ENCODE measurements around the gene FBXL22.

The FBXL22 gene

GRCh38 chr15:63597038-63597790 is at the start of gene FBXL22:
Gene FBXL22, plus strand, starts transcription at chr15:63597387. Its CDS starts 6 bp downstream, at chr15:63597393.
- Histone ChIP-seq H3K36me3 (ENCODE audit: control insufficient read depth, insufficient read depth, low read length, severe bottlenecking) (peaks cover 21% of the 10 kb centered on the region), H3K4me3 (ENCODE audit: low read length) (peak within 1 kb of the TSS; percentile 3), H3K4me1 (ENCODE audit: control insufficient read depth, insufficient read depth, low read length) (peaks cover 34% of the 10 kb centered on the region), H3K9me3 (ENCODE audit: control insufficient read depth, low read length) (no peaks in the 10 kb centered on the region), H3K27me3 (replicated peaks; ENCODE audit: control insufficient read depth, insufficient read depth, low read length) (no peaks in the 10 kb centered on the region), H3K9ac (ENCODE audit: low read length) (peak within 1 kb of the TSS; percentile 64)
- DNase-seq (ENCODE audit: low read depth) = no peak

GRCh38 chr15:63551400-63551799 is 45.8 kb upstream of the FBXL22 start:
- peak; percentile 76 for DNase-seq (ENCODE audit: low read depth)
- Histone ChIP-seq H3K9ac (ENCODE audit: low read length) (no peak overlapping the region), H3K4me3 (ENCODE audit: low read length) (no peak overlapping the region), H3K4me1 (ENCODE audit: control insufficient read depth, insufficient read depth, low read length) (peaks cover 35% of the 10 kb centered on the region), H3K27me3 (replicated peaks; ENCODE audit: control insufficient read depth, insufficient read depth, low read length) (no peaks in the 10 kb centered on the region), H3K9me3 (ENCODE audit: control insufficient read depth, low read length) (no peaks in the 10 kb centered on the region), H3K36me3 (ENCODE audit: control insufficient read depth, insufficient read depth, low read length, severe bottlenecking) (peaks cover 11% of the 10 kb centered on the region)

- H3K4me1 ChIP-seq (ENCODE audit: control insufficient read depth, insufficient read depth, low read length) = peaks cover 35% of the 10 kb centered on the region
- H3K4me3 ChIP-seq (ENCODE audit: low read length) = peak overlapping the region; percentile 68
- peak; percentile 85 for DNase-seq (ENCODE audit: low read depth)
- peak overlapping the region; percentile 74 for H3K9ac ChIP-seq (ENCODE audit: low read length)
- H3K36me3 ChIP-seq (ENCODE audit: control insufficient read depth, insufficient read depth, low read length, severe bottlenecking) = peaks cover 28% of the 10 kb centered on the region
- H3K9me3 ChIP-seq (ENCODE audit: control insufficient read depth, low read length) = no peaks in the 10 kb centered on the region
- H3K27me3 ChIP-seq (replicated peaks; ENCODE audit: control insufficient read depth, insufficient read depth, low read length) = no peaks in the 10 kb centered on the region
Measured at GRCh38 chr15:63553388-63553791, 43.8 kb upstream of the FBXL22 start.

- Histone ChIP-seq H3K36me3 (ENCODE audit: control insufficient read depth, insufficient read depth, low read length, severe bottlenecking) (peaks cover 32% of the 10 kb centered on the region), H3K9me3 (ENCODE audit: control insufficient read depth, low read length) (no peaks in the 10 kb centered on the region), H3K9ac (ENCODE audit: low read length) (no peak overlapping the region), H3K27me3 (replicated peaks; ENCODE audit: control insufficient read depth, insufficient read depth, low read length) (no peaks in the 10 kb centered on the region), H3K4me3 (ENCODE audit: low read length) (no peak overlapping the region), H3K4me1 (ENCODE audit: control insufficient read depth, insufficient read depth, low read length) (peaks cover 35% of the 10 kb centered on the region)
- no peak for DNase-seq (ENCODE audit: low read depth)
Measured at GRCh38 chr15:63554337-63554927, 42.8 kb upstream of the FBXL22 start.

- Histone ChIP-seq H3K27me3 (replicated peaks; ENCODE audit: control insufficient read depth, insufficient read depth, low read length) (no peaks in the 10 kb centered on the region), H3K9me3 (ENCODE audit: control insufficient read depth, low read length) (no peaks in the 10 kb centered on the region), H3K4me3 (ENCODE audit: low read length) (no peak overlapping the region), H3K4me1 (ENCODE audit: control insufficient read depth, insufficient read depth, low read length) (peaks cover 35% of the 10 kb centered on the region), H3K9ac (ENCODE audit: low read length) (no peak overlapping the region), H3K36me3 (ENCODE audit: control insufficient read depth, insufficient read depth, low read length, severe bottlenecking) (peaks cover 41% of the 10 kb centered on the region)
- no peak for DNase-seq (ENCODE audit: low read depth)
Measured at GRCh38 chr15:63555507-63555906, 41.7 kb upstream of the FBXL22 start.

GRCh38 chr15:63556246-63556645 is 40.9 kb upstream of the FBXL22 start:
- Histone ChIP-seq H3K36me3 (ENCODE audit: control insufficient read depth, insufficient read depth, low read length, severe bottlenecking) (peaks cover 48% of the 10 kb centered on the region), H3K27me3 (replicated peaks; ENCODE audit: control insufficient read depth, insufficient read depth, low read length) (no peaks in the 10 kb centered on the region), H3K9ac (ENCODE audit: low read length) (no peak overlapping the region), H3K4me1 (ENCODE audit: control insufficient read depth, insufficient read depth, low read length) (peaks cover 40% of the 10 kb centered on the region), H3K9me3 (ENCODE audit: control insufficient read depth, low read length) (no peaks in the 10 kb centered on the region), H3K4me3 (ENCODE audit: low read length) (no peak overlapping the region)
- DNase-seq (ENCODE audit: low read depth) = no peak

GRCh38 chr15:63556736-63557135 is 40.5 kb upstream of the FBXL22 start:
- Histone ChIP-seq H3K4me1 (ENCODE audit: control insufficient read depth, insufficient read depth, low read length) (peaks cover 35% of the 10 kb centered on the region), H3K4me3 (ENCODE audit: low read length) (no peak overlapping the region), H3K9ac (ENCODE audit: low read length) (no peak overlapping the region), H3K27me3 (replicated peaks; ENCODE audit: control insufficient read depth, insufficient read depth, low read length) (no peaks in the 10 kb centered on the region), H3K9me3 (ENCODE audit: control insufficient read depth, low read length) (no peaks in the 10 kb centered on the region), H3K36me3 (ENCODE audit: control insufficient read depth, insufficient read depth, low read length, severe bottlenecking) (peaks cover 53% of the 10 kb centered on the region)
- no peak for DNase-seq (ENCODE audit: low read depth)

GRCh38 chr15:63559753-63560152 is 37.4 kb upstream of the FBXL22 start:
- H3K9ac ChIP-seq (ENCODE audit: low read length) = no peak overlapping the region
- H3K4me1 ChIP-seq (ENCODE audit: control insufficient read depth, insufficient read depth, low read length) = peaks cover 6% of the 10 kb centered on the region
- no peak for DNase-seq (ENCODE audit: low read depth)
- peaks cover 79% of the 10 kb centered on the region for H3K36me3 ChIP-seq (ENCODE audit: control insufficient read depth, insufficient read depth, low read length, severe bottlenecking)
- H3K27me3 ChIP-seq (replicated peaks; ENCODE audit: control insufficient read depth, insufficient read depth, low read length) = no peaks in the 10 kb centered on the region
- no peaks in the 10 kb centered on the region for H3K9me3 ChIP-seq (ENCODE audit: control insufficient read depth, low read length)
- H3K4me3 ChIP-seq (ENCODE audit: low read length) = no peak overlapping the region

- Histone ChIP-seq H3K4me3 (ENCODE audit: low read length) (no peak overlapping the region), H3K9me3 (ENCODE audit: control insufficient read depth, low read length) (no peaks in the 10 kb centered on the region), H3K36me3 (ENCODE audit: control insufficient read depth, insufficient read depth, low read length, severe bottlenecking) (peaks cover 84% of the 10 kb centered on the region), H3K27me3 (replicated peaks; ENCODE audit: control insufficient read depth, insufficient read depth, low read length) (no peaks in the 10 kb centered on the region), H3K9ac (ENCODE audit: low read length) (no peak overlapping the region), H3K4me1 (ENCODE audit: control insufficient read depth, insufficient read depth, low read length) (peaks cover 5% of the 10 kb centered on the region)
- DNase-seq (ENCODE audit: low read depth) = no peak
Measured at GRCh38 chr15:63560741-63561448, 36.3 kb upstream of the FBXL22 start.

- Histone ChIP-seq H3K9ac (ENCODE audit: low read length) (no peak overlapping the region), H3K27me3 (replicated peaks; ENCODE audit: control insufficient read depth, insufficient read depth, low read length) (no peaks in the 10 kb centered on the region), H3K4me3 (ENCODE audit: low read length) (no peak overlapping the region), H3K9me3 (ENCODE audit: control insufficient read depth, low read length) (no peaks in the 10 kb centered on the region), H3K36me3 (ENCODE audit: control insufficient read depth, insufficient read depth, low read length, severe bottlenecking) (peaks cover 78% of the 10 kb centered on the region), H3K4me1 (ENCODE audit: control insufficient read depth, insufficient read depth, low read length) (peaks cover 5% of the 10 kb centered on the region)
- no peak for DNase-seq (ENCODE audit: low read depth)
Measured at GRCh38 chr15:63564093-63564492, 33.1 kb upstream of the FBXL22 start.

GRCh38 chr15:63565536-63566186 is 31.5 kb upstream of the FBXL22 start:
- H3K4me1 ChIP-seq (ENCODE audit: control insufficient read depth, insufficient read depth, low read length) = peaks cover 4% of the 10 kb centered on the region
- no peaks in the 10 kb centered on the region for H3K27me3 ChIP-seq (replicated peaks; ENCODE audit: control insufficient read depth, insufficient read depth, low read length)
- H3K4me3 ChIP-seq (ENCODE audit: low read length) = no peak overlapping the region
- no peak overlapping the region for H3K9ac ChIP-seq (ENCODE audit: low read length)
- DNase-seq (ENCODE audit: low read depth) = no peak
- peaks cover 79% of the 10 kb centered on the region for H3K36me3 ChIP-seq (ENCODE audit: control insufficient read depth, insufficient read depth, low read length, severe bottlenecking)
- no peaks in the 10 kb centered on the region for H3K9me3 ChIP-seq (ENCODE audit: control insufficient read depth, low read length)

Data from adipocyte (in vitro differentiated cells).